MM.1S (cell line): ENCODE measurements around the gene SLC36A4.

Experiments
- CTCF ChIP-seq: fragments of 300-600 bp; sonication (generic); IDR thresholded peaks from 2 replicates; pipeline ENCODE4 v1.5.1; 2016; ENCODE audit warnings: antibody characterized with exemption, low read length, mixed read lengths
- EZH2 ChIP-seq: fragments of 300-600 bp; sonication (generic); optimal IDR thresholded peaks from 2 replicates; pipeline ENCODE3; 2017; ENCODE audit warnings: low read depth, mild to moderate bottlenecking, antibody characterized with exemption, low read length, mixed read lengths
- EZH2phosphoT487 ChIP-seq: fragments of 300-600 bp; sonication (generic); IDR thresholded peaks from 2 replicates; pipeline ENCODE4 v1.6.1; 2018; ENCODE audit warnings: antibody characterized with exemption, low read length

- TF ChIP-seq CTCF (no peak), EZH2 (no peak), EZH2phosphoT487 (no peak)
These were observed 10.5 kb downstream of the SLC36A4 start for GRCh38 chr11:93187290-93187689.
